ENCODE measurements around the gene TRIM33. TPM values are rescaled to one million over a fixed set of nuclear protein-coding genes. Genes with fewer than 3 reads are reported as not detected.

TRIM33 gene
- total and polyA plus RNA-seq, 2 donors (not counting 1 experiment from before 2014, with no cell fraction given) = 13.7 to 61.0 TPM

DNA sequence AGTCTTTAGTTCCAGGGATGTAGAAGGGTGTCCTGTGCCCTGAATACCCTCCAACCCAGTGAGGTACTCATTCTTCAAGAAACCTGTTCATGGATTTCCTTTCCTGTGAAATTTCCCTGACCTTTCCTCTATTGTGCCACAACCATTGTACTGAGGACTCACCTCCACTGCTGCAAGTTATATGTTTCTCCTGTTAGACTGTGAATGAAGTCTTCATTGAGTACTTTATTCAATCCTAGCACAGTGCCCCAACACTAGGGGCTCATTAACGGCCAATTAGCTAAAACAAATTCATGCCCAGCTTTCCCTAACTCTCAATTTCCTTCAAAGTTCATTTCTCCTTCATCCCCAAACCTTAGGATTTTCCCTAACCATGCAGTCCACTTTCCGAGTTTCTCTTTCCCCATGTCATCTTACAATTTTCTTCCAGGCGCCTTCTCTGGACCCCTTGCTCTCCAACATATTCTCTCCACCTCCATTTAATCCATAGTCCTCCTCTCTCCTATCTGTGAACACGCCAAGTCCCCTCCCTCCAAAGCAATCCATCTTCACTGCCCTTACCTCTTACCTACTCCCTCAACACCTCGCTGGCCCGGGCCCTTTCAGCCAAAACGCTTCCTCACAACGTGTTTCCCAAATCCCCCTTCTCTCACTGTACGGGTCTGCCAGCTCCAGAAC lies 1.3 kb downstream of the TRIM33 start:
- H3K4me3 Mint-ChIP-seq = peak overlapping the region; percentile 91
- H3K27me3 Mint-ChIP-seq = no peaks in the 10 kb centered on the region
- Histone ChIP-seq H3K4me2 (replicated peaks; ENCODE audit: low read depth, low read length, poor library complexity, severe bottlenecking) (peak overlapping the region; percentile 95), H4K20me1 (ENCODE audit: control insufficient read depth, insufficient read depth, low read length, poor library complexity, severe bottlenecking) (peaks cover 36% of the 10 kb centered on the region), H3K9ac (ENCODE audit: low read length) (peak overlapping the region; percentile 100), H2AFZ (ENCODE audit: insufficient read depth, low read depth, low read length, poor library complexity, severe bottlenecking) (peak overlapping the region; percentile 71), H3K27ac (ENCODE audit: low read length in 2 of 2) (peak overlapping the region in 1 of 2 donors; percentile 100), H3K36me3 (replicated peaks in 1 of 2; ENCODE audit: control extremely low read depth in 1 of 2, control insufficient read depth in 1 of 2, extremely low read depth in 1 of 2, insufficient read depth in 2 of 2, low read length in 1 of 2) (peaks cover 0 to 18% of the 10 kb centered on the region in 2 experiments), H3K4me3 (ENCODE audit: control extremely low read depth in 1 of 5, extremely low read depth in 1 of 5, insufficient read depth in 1 of 5, low read depth in 2 of 5, low read length in 4 of 5) (peak overlapping the region; percentile 43 to 98 (median 83)), H3K79me2 (ENCODE audit: control insufficient read depth, insufficient read depth, low read length) (peaks cover 74% of the 10 kb centered on the region), H3K4me1 (ENCODE audit: control insufficient read depth in 2 of 2, insufficient read depth in 2 of 2, low read length in 2 of 2) (peaks cover 38 to 47% of the 10 kb centered on the region in 2 donors), H3K27me3 (replicated peaks in 1 of 4; ENCODE audit: control extremely low read depth in 1 of 4, control insufficient read depth in 3 of 4, insufficient read depth in 4 of 4, low read length in 3 of 4) (no peaks in the 10 kb centered on the region), H3K9me3 (ENCODE audit: control extremely low read depth in 1 of 3, control insufficient read depth in 2 of 3, insufficient read depth in 1 of 3, low read length in 2 of 3) (peaks cover 0 to 2% (median 0%) of the 10 kb centered on the region in 3 donors)
- TF ChIP-seq CTCF (IDR thresholded peaks at IDR 0.05) = no peak
- no peak for TF ChIP-seq EZH2 (IDR thresholded peaks at IDR 0.05; ENCODE audit: borderline replicate concordance, insufficient read depth, low read depth, low read length, poor library complexity, severe bottlenecking)
- intact Hi-C loops (cut with micrococcal nuclease) = loop anchor here (2.0 kb wide), 3 partner anchors 49 to 1553 kb away; partner anchors contain the start of genes NRAS and SLC16A1
- peak overlapping the region; percentile 83 for H3K27ac Mint-ChIP-seq
- POLR2A ChIA-PET = interaction anchor here (1.4 to 2.5 kb wide), 2 partner anchors 51 to 248 kb away, joined by 3 to 16 read pairs; partner anchors contain the start of gene CSDE1
- ATAC-seq (ENCODE audit: low read depth) (no peak), DNase-seq (no peak)
- CTCF ChIA-PET = no interaction called here
- WGBS (ENCODE audit: insufficient coverage) = 5% methylated on average over 9 of the region's 9 CpGs
- no peaks in the 10 kb centered on the region for H3K9me3 Mint-ChIP-seq (ENCODE audit: insufficient read depth)
- H3K4me1 Mint-ChIP-seq = peaks cover 60% of the 10 kb centered on the region

GRCh38 chr1:114508386-114508898 lies 2.6 kb downstream of the TRIM33 start:
- H3K4me2 ChIP-seq (replicated peaks; ENCODE audit: low read depth, low read length, poor library complexity, severe bottlenecking) = peak overlapping the region; percentile 95
- POLR2A ChIA-PET = no interaction called here
- 83% methylated on average over 1 of the region's 2 CpGs for WGBS (ENCODE audit: insufficient coverage)
- H3K36me3 ChIP-seq (replicated peaks in 1 of 2; ENCODE audit: control extremely low read depth in 1 of 2, control insufficient read depth in 1 of 2, extremely low read depth in 1 of 2, insufficient read depth in 2 of 2, low read length in 1 of 2) = peaks cover 0 to 18% of the 10 kb centered on the region in 2 experiments
- intact Hi-C loops (cut with micrococcal nuclease) = no loop called here
- H3K4me3 ChIP-seq (ENCODE audit: control extremely low read depth in 1 of 5, extremely low read depth in 1 of 5, insufficient read depth in 1 of 5, low read depth in 2 of 5, low read length in 4 of 5) = no peak overlapping the region
- H3K79me2 ChIP-seq (ENCODE audit: control insufficient read depth, insufficient read depth, low read length) = peaks cover 87% of the 10 kb centered on the region
- no peak for DNase-seq
- peaks cover 38 to 47% of the 10 kb centered on the region in 2 donors for H3K4me1 ChIP-seq (ENCODE audit: control insufficient read depth in 2 of 2, insufficient read depth in 2 of 2, low read length in 2 of 2)
- H3K27ac ChIP-seq (ENCODE audit: low read length in 2 of 2) = no peak overlapping the region
- Mint-ChIP-seq H3K4me3 (peak overlapping the region; percentile 91), H3K27ac (no peak overlapping the region), H3K27me3 (no peaks in the 10 kb centered on the region), H3K9me3 (ENCODE audit: insufficient read depth) (no peaks in the 10 kb centered on the region), H3K4me1 (peaks cover 64% of the 10 kb centered on the region)
- TF ChIP-seq CTCF (IDR thresholded peaks at IDR 0.05) (no peak), EZH2 (IDR thresholded peaks at IDR 0.05; ENCODE audit: borderline replicate concordance, insufficient read depth, low read depth, low read length, poor library complexity, severe bottlenecking) (no peak)
- no peak overlapping the region for H2AFZ ChIP-seq (ENCODE audit: insufficient read depth, low read depth, low read length, poor library complexity, severe bottlenecking)
- H4K20me1 ChIP-seq (ENCODE audit: control insufficient read depth, insufficient read depth, low read length, poor library complexity, severe bottlenecking) = peaks cover 46% of the 10 kb centered on the region
- H3K9me3 ChIP-seq (ENCODE audit: control extremely low read depth in 1 of 3, control insufficient read depth in 2 of 3, insufficient read depth in 1 of 3, low read length in 2 of 3) = peaks cover 0 to 2% (median 0%) of the 10 kb centered on the region in 3 donors
- peak overlapping the region; percentile 100 for H3K9ac ChIP-seq (ENCODE audit: low read length)
- H3K27me3 ChIP-seq (replicated peaks in 1 of 4; ENCODE audit: control extremely low read depth in 1 of 4, control insufficient read depth in 3 of 4, insufficient read depth in 4 of 4, low read length in 3 of 4) = no peaks in the 10 kb centered on the region
- CTCF ChIA-PET = no interaction called here
- no peak for ATAC-seq (ENCODE audit: low read depth)

Measured in B cell (primary cell).